ENCODE measurements around the gene NHERF2. TPM values are rescaled to one million over a fixed set of nuclear protein-coding genes. Genes with fewer than 3 reads are reported as not detected.

NHERF2 gene
- total and polyA plus RNA-seq, 11 donors, result 124 to 496 (median 227) TPM

DNA sequence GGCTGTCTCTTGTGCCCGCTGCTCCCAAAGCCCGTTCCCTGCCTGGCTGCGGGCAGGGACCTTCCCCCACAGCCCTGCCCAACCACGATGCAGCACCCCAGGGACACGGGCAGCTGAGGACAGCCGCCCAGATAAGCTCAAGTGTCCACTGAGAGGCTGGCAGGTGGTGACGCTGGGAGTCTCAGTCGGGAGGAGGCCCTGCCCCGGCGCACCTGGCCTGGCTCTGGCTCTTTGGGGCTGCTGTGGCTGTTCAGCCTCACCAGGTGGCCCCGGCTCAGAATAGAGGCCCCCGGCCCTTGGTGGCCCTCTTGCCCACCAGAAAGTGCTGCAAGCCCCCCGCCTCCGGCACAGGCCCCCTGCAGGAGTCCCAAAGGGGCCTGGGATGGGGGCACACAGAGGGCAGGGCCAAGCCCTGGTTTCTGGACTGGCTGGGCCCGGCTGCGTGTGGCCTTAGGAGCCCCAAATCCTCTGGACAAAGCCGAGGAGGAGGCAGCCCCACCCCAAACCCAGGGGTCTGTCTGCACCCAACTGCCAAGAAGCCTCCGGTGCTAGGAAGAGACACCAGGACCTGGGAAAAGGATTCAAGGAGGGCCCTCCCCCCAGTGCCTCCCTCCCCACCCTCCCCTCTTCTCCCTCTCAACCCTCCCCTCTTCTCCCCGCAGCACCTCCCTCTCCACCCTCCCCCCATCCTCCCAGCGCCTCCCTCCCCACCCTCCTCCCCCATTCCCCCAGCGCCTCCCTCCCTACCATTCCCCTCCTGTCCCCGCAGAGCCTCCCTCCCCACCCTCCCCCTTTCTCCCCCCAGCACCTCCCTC is 15.7 kb downstream of the NHERF2 start:
- H3K36me3 ChIP-seq, result peaks cover 0 to 20% (median 8%) of the 10 kb centered on the region in 9 donors
- peaks cover 15 to 99% (median 82%) of the 10 kb centered on the region in 12 donors for H3K4me1 ChIP-seq
- H3K27me3 ChIP-seq, result no peaks in the 10 kb centered on the region
- intact Hi-C loops (cut with DNase I), result no loop called here
- DNase-seq, result peak in 4 of 5 donors; percentile 75 to 88 (median 85)
- ATAC-seq, result peak; percentile 55 to 69 (median 62)
- H3K27ac ChIP-seq, result peak overlapping the region in 10 of 12 donors; percentile 50 to 97 (median 93)
- 36 to 42% (median 38%) methylated on average over 8 to 22 of the region's 22 CpGs for WGBS, 4 donors
- no peaks in the 10 kb centered on the region for H3K9me3 ChIP-seq
- TF ChIP-seq POLR2A (IDR thresholded peaks at IDR 0.05), result no peak
- TF ChIP-seq, protein P1, sequence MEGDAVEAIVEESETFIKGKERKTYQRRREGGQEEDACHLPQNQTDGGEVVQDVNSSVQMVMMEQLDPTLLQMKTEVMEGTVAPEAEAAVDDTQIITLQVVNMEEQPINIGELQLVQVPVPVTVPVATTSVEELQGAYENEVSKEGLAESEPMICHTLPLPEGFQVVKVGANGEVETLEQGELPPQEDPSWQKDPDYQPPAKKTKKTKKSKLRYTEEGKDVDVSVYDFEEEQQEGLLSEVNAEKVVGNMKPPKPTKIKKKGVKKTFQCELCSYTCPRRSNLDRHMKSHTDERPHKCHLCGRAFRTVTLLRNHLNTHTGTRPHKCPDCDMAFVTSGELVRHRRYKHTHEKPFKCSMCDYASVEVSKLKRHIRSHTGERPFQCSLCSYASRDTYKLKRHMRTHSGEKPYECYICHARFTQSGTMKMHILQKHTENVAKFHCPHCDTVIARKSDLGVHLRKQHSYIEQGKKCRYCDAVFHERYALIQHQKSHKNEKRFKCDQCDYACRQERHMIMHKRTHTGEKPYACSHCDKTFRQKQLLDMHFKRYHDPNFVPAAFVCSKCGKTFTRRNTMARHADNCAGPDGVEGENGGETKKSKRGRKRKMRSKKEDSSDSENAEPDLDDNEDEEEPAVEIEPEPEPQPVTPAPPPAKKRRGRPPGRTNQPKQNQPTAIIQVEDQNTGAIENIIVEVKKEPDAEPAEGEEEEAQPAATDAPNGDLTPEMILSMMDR (IDR thresholded peaks at IDR 0.05), result no peak
- H3K4me3 ChIP-seq, result peak overlapping the region in 1 of 12 donors; percentile 6

DNA sequence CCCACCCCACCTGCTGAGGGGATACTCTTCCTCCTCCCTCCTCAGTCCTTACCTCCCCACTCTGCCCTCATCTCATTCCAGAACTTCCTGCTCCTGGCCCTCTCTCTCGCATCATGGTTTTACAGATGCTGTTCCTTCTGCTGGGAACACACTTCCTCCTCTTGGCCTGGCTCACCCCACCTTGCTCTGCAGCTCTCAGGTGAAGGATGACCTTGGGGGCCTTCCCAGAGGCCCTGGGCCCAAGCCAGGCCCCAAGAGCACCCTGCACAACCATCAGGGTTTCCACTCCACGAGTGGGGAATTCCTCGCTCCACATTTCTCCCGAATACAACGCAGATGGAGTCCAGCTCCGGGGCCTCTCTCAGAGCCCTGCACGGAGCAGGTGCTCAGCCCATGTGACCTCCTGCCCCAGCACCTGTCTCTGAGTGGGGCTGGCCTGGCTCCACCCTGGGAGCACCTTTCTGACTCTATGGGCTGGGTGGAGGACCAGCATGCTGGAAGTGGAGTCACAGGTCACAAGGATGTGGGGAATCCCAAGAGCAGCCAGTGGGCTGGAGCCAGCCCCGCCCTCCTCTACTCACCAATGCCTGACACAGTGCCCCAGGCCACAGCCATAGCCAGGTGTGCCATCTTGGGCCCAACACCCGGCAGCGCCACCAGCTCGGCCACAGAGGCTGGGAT is 16.4 kb downstream of the NHERF2 start:
- Histone ChIP-seq H3K9me3 (no peaks in the 10 kb centered on the region), H3K36me3 (peaks cover 0 to 14% (median 4%) of the 10 kb centered on the region in 9 donors), H3K27me3 (no peaks in the 10 kb centered on the region), H3K4me1 (peaks cover 14 to 94% (median 78%) of the 10 kb centered on the region in 12 donors), H3K27ac (peak overlapping the region in 11 of 12 donors; percentile 37 to 92 (median 72)), H3K4me3 (peak overlapping the region in 4 of 12 donors; percentile 1 to 24 (median 12))
- TF ChIP-seq, protein P1 (IDR thresholded peaks at IDR 0.05), result no peak
- TF ChIP-seq POLR2A (IDR thresholded peaks at IDR 0.05), result no peak
- ATAC-seq, result no peak
- DNase-seq, result no peak
- WGBS, 4 donors, result 67 to 78% (median 73%) methylated on average over 7 to 11 of the region's 11 CpGs
- intact Hi-C loops (cut with DNase I), result no loop called here

DNA sequence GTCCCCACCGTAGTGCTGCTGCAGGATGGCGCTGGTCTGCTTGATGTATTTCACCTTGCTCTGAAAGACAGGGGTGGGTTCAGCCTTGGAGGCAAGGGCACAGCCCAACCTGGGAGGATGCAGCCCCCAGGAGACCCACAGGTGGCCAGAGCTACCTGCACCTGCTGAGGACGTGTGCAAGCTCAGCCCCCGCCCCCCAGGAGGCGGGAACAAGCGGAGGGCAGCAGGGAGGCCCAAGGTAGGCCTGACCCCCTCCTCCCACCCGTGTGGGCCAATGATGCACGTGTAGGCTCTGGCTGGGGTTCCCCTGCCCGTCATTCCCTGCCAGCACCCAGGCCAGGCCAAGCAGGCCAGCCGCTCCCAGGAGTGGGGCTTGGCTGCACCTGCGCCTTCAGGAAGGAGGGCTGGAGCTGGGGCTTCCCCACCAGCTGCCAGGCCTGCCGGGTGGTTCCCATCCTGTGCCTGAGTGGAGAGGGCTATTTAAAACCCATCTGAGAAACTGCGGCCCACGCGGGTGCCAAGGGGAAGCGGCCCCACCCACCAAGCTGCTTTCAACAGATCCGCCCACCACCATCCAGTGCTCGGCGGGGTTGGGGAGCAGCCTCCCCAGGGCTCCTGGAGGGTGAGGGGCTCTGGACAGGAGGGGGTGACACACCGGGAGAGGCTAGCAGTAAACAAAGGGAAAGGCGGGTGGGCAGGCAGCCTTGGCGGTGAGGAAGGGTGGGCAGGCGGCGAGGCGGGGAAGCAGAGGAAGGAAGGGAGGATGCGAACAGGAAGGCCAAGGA is 17.2 kb downstream of the NHERF2 start:
- TF ChIP-seq, protein P1 (IDR thresholded peaks at IDR 0.05), result no peak
- no peak for TF ChIP-seq POLR2A (IDR thresholded peaks at IDR 0.05)
- WGBS, 4 donors, result 43 to 60% (median 49%) methylated on average over 17 to 26 of the region's 26 CpGs
- peak in 3 of 5 donors; percentile 78 to 82 (median 81) for DNase-seq
- intact Hi-C loops (cut with DNase I), result no loop called here
- Histone ChIP-seq H3K4me3 (peak overlapping the region in 7 of 12 donors; percentile 1 to 24 (median 12)), H3K27ac (peak overlapping the region in 11 of 12 donors; percentile 42 to 92 (median 71)), H3K27me3 (no peaks in the 10 kb centered on the region), H3K36me3 (peaks cover 0 to 9% (median 2%) of the 10 kb centered on the region in 9 donors), H3K9me3 (no peaks in the 10 kb centered on the region), H3K4me1 (peaks cover 18 to 94% (median 78%) of the 10 kb centered on the region in 12 donors)
- peak in 2 of 4 donors; percentile 2 to 10 for ATAC-seq
